ENCODE data around the gene RBP5. TPM values are rescaled to one million over a fixed set of nuclear protein-coding genes. Genes with fewer than 3 reads are reported as not detected.

Gene RBP5
- total RNA-seq, 1 donor from 2014 or later: not detected

GRCh38 chr12:7150356-7150755 lies 21.7 kb upstream of the RBP5 start:
- TF ChIP-seq CTCF (IDR thresholded peaks at IDR 0.05): no peak
- Mint-ChIP-seq H3K27me3 (no peaks in the 10 kb centered on the region), H3K36me3 (ENCODE audit: low read depth) (peaks cover 32% of the 10 kb centered on the region), H3K9me3 (no peaks in the 10 kb centered on the region), H3K4me3 (no peak overlapping the region), H3K4me1 (no peaks in the 10 kb centered on the region), H3K27ac (no peak overlapping the region)
- no peak for DNase-seq
- intact Hi-C loops (cut with micrococcal nuclease): no loop called here
- ChIA-PET CTCF (no interaction called here), POLR2A (no interaction called here)
- no peak for ATAC-seq (ENCODE audit: low read depth)

- DNase-seq: no peak
- POLR2A ChIA-PET: interaction anchor here (0.6 to 1.1 kb wide), 3 partner anchors 202 to 515 kb away, joined by 3 read pairs; partner anchors contain the start of gene SPSB2
These were observed 18.2 kb upstream of the RBP5 start for GRCh38 chr12:7146906-7147305.

GRCh38 chr12:7146228-7146627 lies 17.5 kb upstream of the RBP5 start:
- POLR2A ChIA-PET: interaction anchor here (0.6 to 1.1 kb wide), 2 partner anchors 125 to 202 kb away, joined by 3 read pairs; no protein-coding TSS in a partner anchor

More at GRCh38 chr12:7146906-7147305, 18.2 kb upstream of the RBP5 start:
- Mint-ChIP-seq H3K4me3 (no peak overlapping the region), H3K9me3 (no peaks in the 10 kb centered on the region), H3K27me3 (no peaks in the 10 kb centered on the region), H3K4me1 (no peaks in the 10 kb centered on the region), H3K27ac (no peak overlapping the region), H3K36me3 (ENCODE audit: low read depth) (peaks cover 27% of the 10 kb centered on the region)
- no peak for ATAC-seq (ENCODE audit: low read depth)
- intact Hi-C loops (cut with micrococcal nuclease): no loop called here
- CTCF ChIA-PET: interaction anchor here (0.6 kb wide), 1 partner anchor 34 kb away, joined by 3 read pairs; no protein-coding TSS in a partner anchor
- no peak for TF ChIP-seq CTCF (IDR thresholded peaks at IDR 0.05)

GRCh38 chr12:7145671-7146070 lies 17.0 kb upstream of the RBP5 start:
- Mint-ChIP-seq H3K27ac (no peak overlapping the region), H3K27me3 (no peaks in the 10 kb centered on the region), H3K9me3 (no peaks in the 10 kb centered on the region), H3K4me3 (no peak overlapping the region), H3K36me3 (ENCODE audit: low read depth) (peaks cover 23% of the 10 kb centered on the region), H3K4me1 (no peaks in the 10 kb centered on the region)
- TF ChIP-seq CTCF (IDR thresholded peaks at IDR 0.05): no peak
- CTCF ChIA-PET: interaction anchor here (1.0 kb wide), 1 partner anchor 10 kb away, joined by 3 read pairs; no protein-coding TSS in a partner anchor
- ATAC-seq (ENCODE audit: low read depth) (no peak), DNase-seq (no peak)
- intact Hi-C loops (cut with micrococcal nuclease): no loop called here
- POLR2A ChIA-PET: interaction anchor here (0.6 to 1.0 kb wide), 2 partner anchors 48 to 125 kb away, joined by 3 read pairs; no protein-coding TSS in a partner anchor

More at GRCh38 chr12:7146228-7146627, 17.5 kb upstream of the RBP5 start:
- H3K27me3 Mint-ChIP-seq: no peaks in the 10 kb centered on the region
- H3K4me1 Mint-ChIP-seq: no peaks in the 10 kb centered on the region
- H3K36me3 Mint-ChIP-seq (ENCODE audit: low read depth): peaks cover 26% of the 10 kb centered on the region
- no peak for DNase-seq
- CTCF ChIA-PET: interaction anchor here (1.0 kb wide), 1 partner anchor 9 kb away, joined by 3 read pairs; no protein-coding TSS in a partner anchor
- no peak for TF ChIP-seq CTCF (IDR thresholded peaks at IDR 0.05)
- H3K9me3 Mint-ChIP-seq: no peaks in the 10 kb centered on the region
- no peak for ATAC-seq (ENCODE audit: low read depth)
- intact Hi-C loops (cut with micrococcal nuclease): no loop called here
- no peak overlapping the region for H3K4me3 Mint-ChIP-seq
- no peak overlapping the region for H3K27ac Mint-ChIP-seq

- CTCF ChIA-PET: interaction anchor here (0.7 to 1.8 kb wide), 3 partner anchors 37 to 275 kb away, joined by 3 to 6 read pairs (median 4); partner anchors contain the start of gene LPCAT3
- Mint-ChIP-seq H3K4me1 (no peaks in the 10 kb centered on the region), H3K27ac (no peak overlapping the region), H3K27me3 (no peaks in the 10 kb centered on the region), H3K4me3 (no peak overlapping the region), H3K9me3 (no peaks in the 10 kb centered on the region), H3K36me3 (ENCODE audit: low read depth) (peaks cover 13% of the 10 kb centered on the region)
- no peak for TF ChIP-seq CTCF (IDR thresholded peaks at IDR 0.05)
- intact Hi-C loops (cut with micrococcal nuclease): loop anchor here (1.0 kb wide), 1 partner anchor 14 kb away; the partner anchor contains the start of gene CLSTN3
- POLR2A ChIA-PET: interaction anchor here (0.6 to 1.0 kb wide), 3 partner anchors 47 to 230 kb away, joined by 3 to 4 read pairs (median 3); partner anchors contain the start of genes C12orf57, ENO2 and RNU7-1
- ATAC-seq (ENCODE audit: low read depth) (no peak), DNase-seq (no peak)
These were observed 15.9 kb upstream of the RBP5 start for GRCh38 chr12:7144414-7145120.

Data from activated B cell treated with CpG ODN at 0.5 μM for 24 hours (primary cell).